HG03025 (cell line): Measurements from ENCODE around the gene PCSK1.
A peak's percentile ranks its signal among the peaks of the same experiment; 100 is the strongest.

Source experiments
- ATAC-seq: cut with Tn5 transposase; IDR thresholded peaks from one replicate; pipeline ENCODE4 v1.9.1; 2021; ENCODE audit warnings: mild to moderate bottlenecking, moderate library complexity; ENCODE audit not compliant: unreplicated experiment, low FRiP score

The PCSK1 gene

DNA sequence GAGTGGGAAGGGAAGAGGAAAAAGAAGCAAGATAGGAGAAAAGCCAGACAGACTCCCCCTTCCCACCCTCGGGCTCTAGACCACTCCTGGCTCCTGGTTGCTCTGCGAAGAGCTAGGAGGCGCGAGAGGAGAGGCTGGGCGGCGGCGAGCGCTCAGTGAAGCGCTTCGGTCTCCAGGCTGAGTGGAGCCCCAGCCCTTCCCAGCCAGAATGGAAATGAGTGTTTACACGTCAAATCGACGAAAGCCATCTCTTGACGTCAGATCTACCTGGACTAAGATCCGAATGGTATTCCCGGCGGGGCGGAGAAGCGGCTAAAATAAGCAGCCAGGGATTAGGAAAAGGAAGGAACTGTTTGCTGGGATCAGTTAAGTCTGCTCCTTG lies at the start of gene PCSK1:
PCSK1 (minus strand) TSS at position 183 of the 382 bp plus-strand sequence. CDS start 206 bp downstream, outside the sequence.
- ATAC-seq: no peak

DNA sequence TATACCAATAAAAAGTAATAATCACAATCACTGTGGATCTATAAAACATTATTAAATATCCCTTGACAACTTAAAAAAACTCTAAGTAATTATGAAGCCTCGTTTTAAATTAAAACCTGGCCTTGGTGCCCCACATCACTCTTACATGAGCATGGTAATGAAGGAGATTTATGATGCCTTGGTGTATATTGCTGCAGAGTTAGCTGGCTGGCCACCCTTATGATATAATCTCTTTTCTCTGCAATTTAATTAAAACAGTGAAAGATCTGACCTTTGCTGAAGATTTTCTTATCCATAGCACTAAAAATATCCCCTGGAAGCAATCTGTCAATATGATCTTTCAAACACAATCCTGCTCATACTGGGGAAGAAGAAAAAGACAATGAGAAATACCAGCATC lies 48.8 kb upstream of the PCSK1 start:
- ATAC-seq: no peak

DNA sequence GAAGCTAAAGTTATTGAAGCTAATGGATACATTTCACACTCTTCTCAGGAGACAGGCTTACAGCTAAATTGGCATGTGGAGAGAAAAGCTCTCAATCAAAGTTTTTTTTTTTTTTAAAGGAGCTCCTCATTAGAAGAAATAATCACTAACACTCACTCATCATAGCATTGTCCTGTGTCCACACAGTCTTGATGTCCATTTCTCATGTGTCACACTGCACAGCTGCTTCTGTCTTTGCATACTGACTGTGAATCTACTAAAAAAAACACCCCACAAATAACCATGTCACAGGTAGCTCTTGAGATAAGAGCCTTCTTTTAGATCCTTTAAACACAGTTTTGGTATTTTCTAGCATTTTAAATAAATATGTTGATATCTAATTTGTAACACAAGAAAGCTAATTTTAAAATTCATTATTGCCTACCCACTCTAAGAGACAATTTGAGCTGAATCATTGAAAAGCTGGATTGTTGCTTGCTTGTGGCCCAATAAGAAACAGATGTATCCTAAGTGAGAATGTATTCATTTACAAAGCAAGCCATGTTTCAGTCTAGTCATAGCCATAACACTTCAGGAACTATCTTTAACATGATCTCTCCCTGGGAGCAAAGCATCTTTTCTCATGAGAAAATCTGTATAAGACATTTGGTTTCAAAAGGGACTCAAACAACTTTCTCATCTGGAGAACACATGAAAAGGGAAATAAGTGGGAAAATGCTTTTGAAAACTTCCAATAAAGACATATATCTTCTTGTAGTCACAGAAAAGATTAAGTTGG lies 48.1 kb upstream of the PCSK1 start:
- ATAC-seq: no peak

DNA sequence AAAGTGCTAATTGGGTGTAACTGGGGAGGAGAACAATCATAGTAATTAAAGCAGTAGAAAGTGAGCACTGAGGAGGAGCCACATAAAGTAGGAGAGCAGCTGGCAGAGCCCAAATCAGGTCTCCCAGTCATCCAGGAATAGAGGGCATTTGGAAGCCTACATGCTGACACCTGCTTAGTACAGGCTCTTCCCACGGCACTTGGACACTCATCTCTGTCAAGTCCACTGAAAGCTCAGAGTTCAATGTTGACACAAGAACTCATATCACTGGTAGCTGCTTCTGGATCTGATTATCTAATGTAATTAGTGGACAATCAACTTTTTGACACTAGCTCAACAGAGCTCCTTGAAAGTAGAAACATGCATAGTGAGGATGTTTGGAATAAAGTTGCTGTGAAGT lies 45.9 kb upstream of the PCSK1 start:
- no peak for ATAC-seq

DNA sequence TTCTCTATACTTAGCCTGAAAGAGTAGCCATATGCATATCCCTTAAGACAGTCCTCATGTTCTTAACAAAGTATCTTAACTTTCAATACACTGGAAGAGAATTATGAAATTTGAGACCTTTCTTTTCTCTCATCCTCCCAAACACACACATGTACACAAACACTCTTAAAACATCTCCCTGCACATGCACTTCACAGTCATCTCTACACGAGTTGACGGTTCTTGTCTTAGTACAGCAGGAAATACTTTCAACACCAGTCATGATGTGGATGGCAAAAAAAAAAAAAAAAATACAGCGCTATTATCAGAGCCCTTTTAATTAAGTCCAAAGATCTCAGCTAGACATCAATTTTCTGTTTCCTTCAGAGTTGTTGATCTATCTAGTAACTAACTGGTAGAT lies 43.6 kb upstream of the PCSK1 start:
- no peak for ATAC-seq

DNA sequence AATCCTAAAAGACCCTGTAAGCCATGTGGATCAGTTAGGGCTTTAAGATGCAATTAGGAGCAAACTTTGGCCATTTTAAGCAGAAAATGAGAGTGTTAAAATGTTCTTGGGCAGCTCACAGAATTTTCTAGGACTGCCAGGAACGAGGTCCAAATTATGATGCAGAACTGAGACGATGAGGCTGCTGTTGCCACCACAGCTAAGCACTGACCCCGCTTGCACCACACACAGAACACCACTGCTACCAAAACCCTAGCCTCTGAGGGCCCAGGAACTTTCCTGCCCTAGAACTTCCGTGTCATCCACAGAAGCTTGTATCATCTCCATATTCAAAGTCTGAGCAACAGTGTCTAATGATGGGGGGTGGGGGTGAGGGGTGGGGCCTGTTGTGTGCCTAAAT lies 41.0 kb upstream of the PCSK1 start:
- ATAC-seq: no peak

DNA sequence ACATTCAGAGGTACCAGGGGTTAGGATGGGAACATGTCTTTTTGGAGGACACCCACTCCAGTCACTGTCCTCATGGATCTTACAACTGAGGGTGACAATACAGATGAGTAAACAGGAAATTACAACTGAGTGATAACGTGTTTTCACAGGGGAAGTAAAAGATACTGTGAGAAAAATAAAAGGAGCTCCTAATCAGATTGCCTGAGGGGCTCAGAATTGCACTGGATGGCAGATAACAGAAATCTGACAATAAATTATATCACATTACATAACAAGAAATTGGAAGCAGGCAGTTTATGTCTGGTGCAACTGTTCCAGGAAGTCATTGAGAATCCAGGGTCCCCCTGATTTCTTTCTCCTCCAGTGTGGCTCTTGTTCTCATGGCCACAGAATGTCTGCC lies 40.1 kb upstream of the PCSK1 start:
- ATAC-seq: no peak

DNA sequence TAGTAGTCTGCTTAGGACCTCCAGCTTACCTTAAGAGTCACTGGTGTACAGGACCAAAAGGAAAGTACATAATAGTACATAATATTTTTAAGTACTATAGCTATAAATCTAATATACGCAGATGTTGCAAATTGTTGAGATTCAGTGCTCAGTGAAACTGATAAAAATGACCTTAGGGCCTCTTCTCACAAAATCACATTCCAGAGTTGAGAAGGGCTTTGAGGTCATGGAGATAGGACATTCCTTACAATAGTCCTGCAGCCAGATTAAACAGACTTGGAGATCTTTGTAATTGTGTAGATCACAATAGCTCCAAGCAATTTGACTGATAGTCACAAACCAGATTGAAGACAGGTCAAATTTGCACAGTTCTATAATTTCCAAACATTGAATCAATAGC lies 37.7 kb upstream of the PCSK1 start:
- ATAC-seq: no peak

DNA sequence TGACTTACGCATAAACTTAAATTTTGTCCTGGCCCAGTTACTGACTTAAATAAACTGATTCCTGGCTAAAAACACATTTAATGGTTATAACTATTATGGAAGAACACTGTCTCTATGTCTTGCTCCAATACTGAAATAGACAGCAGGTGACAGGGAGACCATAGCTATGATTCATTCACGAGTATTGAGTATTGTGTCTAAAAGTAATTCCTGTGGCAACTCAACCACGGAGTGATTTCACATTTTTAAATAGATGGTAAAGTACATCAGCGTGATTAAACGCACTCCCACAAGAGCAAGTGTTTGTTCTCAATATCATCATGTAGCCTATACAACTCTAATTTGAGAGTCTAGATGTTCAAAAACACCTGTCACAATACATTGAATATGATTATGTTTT lies 35.9 kb upstream of the PCSK1 start:
- ATAC-seq: no peak

DNA sequence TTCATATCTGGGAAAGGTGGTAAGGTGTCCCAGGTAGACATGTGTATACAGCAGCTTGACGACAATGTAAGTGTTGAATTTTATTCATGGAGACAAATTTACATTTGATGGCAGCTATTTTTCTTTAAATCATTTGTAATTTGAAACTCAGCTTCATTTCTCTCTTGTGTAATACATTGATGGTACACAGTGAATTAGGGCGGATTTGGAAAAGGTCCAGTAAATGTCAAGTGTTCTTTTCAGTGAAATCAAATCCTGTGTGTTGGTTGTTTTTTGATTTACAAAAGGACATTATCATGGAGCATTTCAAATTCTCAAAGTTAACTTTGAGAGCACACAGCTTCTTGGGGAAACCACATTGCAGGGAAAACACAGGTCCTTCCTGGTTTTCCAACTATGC lies 30.0 kb upstream of the PCSK1 start:
- no peak for ATAC-seq

DNA sequence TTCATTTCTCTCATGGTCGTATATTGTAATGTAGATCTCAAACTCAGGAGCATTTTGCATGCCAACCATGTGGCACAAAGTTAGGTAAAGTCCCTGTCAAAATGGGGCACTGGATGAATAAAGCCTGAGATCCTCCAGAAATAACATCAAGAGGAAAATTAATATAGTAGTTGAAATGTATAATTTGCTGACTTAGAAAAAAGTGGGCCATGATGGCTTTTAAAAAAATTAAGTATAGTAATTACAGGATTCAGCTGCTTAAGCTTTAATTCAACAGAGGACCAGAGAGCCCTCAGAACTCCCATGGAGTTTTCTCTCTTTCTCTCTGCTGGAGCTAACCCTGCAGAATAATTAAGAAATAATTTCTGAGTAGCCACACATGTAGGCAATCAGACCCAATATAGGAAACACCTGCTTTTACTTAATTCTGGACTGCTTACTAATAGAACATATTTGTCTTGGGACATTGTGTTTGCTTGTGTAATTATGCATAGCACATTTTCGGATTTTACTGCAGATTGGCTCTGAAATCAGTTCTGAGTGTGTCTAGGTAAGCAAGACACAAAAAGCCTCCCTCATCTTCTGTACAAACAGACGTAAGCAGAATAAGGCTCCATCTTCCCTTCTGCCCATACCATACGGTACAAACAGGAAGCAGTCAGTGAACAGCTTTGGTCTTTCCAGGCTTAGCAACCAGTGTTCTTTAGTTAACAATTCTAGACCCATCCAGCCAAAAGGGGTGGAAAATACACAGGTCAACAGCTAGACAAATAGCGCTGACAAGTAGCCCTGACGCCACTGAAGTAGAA lies 26.5 kb upstream of the PCSK1 start:
- ATAC-seq: no peak

DNA sequence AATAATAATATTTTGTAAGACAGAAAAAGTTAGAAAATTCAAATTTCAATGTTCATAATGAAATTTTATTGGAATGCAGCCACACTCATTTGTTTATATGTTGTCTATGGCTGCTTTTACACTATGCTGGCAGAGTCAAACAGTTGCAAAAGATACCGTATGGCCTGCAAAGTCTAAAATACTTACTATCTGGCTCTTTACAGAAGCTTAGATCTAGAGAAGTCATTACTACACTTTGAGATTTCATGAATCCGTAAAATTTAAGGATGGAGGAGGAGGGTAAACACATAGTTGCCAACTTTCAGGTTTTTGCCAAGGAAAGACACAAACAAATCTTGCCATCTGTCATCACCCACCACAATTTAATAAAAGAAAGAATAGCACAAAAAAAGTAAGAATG lies 25.1 kb upstream of the PCSK1 start:
- no peak for ATAC-seq

DNA sequence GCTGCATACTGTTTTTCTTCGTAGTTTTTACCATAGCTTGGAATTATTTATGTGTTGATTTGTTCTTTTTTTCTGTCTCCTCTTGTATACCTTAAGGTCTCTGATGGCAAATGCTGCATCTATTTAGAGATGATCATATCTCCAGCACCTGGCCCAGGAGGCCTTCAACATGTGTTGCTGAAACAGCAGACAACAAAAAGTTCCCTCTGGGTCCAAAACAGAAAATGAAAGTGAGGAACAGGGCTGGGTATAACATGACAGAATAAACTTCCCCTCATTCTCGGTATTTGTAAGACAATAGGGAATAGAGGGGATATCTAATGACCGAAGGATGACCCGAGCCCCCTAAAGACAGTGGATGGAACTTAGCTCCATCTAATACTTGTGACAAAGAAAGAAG lies 22.7 kb upstream of the PCSK1 start:
- ATAC-seq: no peak

DNA sequence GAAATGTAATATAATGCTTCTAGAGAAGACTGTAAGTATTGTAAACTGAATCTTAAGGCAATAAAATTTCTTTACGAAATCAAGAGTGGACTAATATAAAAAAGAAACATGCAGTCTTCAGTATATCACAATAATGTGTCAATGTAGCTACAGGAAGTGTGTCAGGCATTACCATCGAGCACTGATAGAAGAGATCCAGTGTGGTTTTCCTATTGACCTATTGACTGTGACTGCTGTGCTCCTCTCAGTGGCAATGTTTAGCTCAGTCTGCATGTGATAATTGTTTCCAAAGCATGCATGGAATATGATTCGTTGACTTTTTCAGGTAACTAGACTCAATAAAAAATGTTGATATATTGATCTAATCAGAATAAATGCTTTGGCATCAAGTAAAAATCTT lies 20.3 kb upstream of the PCSK1 start:
- ATAC-seq: no peak

DNA sequence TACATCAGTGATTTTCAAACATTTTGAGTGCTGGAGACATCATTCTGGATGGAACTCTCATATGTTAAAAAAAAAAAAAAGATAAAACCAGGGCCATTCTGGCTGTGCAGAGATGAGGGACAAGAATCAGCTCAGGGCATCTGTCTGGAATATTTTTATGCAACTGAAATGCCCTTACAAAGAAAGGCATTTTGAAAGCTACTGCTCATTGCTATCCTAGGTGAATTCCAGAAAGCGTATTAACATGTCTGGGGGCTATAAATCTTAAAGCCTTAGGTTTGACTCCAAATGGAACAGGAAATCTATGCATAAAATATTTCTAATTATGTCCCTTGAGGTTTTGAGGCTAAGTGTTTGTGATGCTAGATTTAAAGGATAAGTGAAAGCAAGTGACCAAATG lies 14.9 kb upstream of the PCSK1 start:
- no peak for ATAC-seq

DNA sequence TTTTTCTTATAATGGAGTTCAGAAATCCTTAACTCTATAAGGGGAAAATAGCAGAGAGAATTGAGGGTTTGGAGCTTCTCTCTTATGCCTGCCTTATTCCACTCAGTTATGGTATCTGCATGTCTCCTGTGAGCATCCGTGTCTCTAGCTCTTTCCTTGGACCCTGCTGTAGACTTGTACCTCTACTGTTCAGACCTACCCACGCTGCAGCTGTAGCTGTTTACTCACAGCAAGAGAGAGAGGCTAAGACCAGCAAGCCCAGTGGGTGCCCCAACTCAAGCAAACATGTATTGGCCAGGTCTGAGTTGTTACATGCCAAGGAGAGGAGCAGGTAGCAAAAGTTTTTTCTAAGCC lies 7.1 kb upstream of the PCSK1 start:
- peak; percentile 37 for ATAC-seq

DNA sequence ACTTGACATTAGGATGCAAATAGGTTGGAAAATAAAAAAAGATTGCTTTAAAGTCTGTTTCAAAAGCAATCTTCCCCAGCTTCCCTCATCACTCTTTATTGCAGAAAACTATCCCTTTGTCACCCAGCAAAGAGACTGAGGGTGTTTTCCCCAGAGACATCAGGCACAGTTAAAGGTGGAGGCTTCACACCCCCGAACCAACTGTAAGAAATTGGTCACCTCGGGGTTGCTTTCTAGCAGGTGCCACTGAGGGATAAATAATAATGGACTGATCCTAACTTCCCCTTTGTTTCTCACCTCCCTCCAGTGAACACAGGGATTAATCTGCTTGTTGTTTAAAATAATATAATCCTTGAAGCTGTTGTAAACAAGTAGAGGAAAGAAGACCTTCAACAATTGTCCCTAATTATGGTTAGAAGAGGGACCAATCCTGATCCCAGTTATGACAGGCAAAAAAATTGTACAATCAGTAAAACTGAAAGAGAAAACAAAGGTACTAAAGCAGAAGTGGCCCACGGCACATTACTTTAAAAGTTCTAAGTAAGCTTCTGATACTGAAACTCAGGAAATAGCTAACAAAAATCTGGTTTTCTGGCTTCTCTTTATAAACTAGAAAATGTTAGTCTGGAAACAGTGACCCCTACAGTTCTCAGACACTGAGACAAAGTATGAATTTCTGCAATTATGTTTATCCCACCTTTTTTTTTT lies 6.6 kb upstream of the PCSK1 start:
- ATAC-seq: peak; percentile 91

DNA sequence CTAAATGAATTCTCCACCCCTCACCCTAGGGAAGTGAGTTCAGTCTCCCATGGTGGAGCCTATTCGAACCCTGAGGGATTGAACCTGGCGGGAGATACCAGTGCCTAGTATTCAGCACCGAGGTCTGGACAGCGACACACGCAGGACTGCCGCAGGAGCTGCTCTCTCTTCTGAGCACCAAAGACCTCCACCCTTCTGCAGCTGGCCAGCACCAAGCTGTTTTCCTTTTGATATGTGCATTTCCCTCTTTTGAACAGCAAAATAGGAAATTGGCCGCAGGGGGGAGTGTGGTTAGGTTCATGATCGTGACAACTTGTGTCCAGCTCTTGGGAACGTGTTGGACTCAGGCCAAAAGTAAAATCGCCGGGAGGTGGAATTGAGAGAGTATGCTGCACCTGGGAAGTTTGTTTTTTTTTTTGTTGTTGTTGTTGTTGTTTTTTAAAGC lies 1.2 kb upstream of the PCSK1 start:
- ATAC-seq: peak; percentile 57

DNA sequence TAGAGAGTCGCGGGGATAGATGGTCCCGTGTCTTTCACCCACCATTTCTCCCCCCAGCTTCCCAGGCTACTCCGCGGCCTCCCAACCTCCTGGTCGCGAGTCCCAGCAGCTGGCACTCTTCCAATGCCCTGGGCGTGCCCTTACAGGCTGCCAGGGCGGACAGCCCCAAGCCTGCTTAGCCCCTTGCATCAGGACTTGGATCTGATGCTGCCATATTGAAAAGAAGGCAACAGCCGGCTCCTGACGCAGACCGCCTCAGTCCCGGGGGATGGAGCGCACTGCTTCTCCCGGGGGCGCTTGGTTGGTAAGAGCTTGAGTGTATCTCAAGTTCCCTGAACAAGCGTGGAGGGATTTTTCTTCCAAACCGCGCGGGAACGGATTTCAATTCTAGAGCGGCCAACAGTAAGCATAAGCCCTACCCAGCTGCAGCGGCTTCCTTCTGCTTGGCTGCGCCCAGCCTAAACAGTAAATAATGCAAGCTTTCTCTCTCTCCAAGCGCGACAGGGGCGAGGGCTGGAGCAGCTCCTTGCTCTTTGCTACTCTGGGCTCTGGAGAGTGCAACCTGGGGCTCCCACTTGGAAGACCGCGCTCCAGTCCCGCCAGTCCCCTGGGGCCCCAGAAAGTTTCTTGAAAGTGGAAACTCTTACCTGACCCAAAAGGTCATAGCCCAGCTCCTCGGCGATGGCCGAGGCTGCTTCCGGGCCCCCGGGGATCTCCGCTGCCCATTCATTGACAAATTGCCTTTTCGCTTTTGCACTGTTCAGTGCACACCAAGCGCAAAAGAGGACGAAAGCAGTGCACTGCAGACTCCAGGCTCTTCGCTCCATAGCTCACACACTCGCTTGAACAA lies 607 bp downstream of the PCSK1 start:
- no peak for ATAC-seq

DNA sequence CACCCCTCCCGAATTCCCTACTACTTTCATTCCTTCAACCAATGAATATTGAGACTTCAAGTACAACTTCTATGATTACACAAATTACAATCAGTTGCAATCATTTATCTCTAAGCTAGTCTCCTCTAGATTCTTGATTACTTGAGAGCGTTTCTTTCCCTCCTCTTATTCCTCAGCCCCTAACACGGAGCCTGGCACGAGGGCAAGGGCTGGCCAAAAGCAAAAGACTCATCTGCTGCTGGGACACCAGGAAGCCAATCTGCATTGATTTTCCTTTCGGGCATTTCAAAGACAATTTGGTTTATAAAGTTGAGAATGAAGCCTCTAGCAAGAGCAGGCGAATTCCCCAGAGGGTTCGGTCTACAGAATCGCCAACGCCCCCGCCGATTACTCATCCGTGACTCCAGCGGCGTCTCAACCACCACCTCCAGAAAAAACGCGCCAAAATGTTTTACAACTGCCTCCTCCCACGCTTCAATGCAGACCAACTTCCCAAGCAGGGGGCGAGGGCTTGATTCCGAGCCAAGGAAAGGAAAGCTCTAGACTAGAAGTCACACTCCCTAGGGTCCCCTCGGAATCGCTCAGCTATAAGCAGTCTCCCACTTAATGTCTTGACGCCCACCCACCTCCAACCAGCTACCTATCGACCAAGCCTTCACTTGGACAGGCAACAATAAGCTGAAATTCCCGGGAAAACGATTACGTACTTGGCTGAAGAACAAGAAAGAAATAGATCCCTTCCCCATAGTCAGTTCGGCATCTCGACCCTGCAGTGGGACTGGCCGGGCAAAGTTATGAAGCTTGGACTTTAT lies 1.5 kb downstream of the PCSK1 start:
- ATAC-seq: no peak
